Activated CD4-positive, alpha-beta T cell treated with anti-CD3 and anti-CD28 coated beads, Interleukin-2, amount 50 U/mL, for 48 hours (primary cell): ENCODE results near the gene DNM3.
"Not testable (repeated sequence)": the region's sequence is repeated elsewhere in the genome, so short reads cannot be mapped to it uniquely, and the experiment has no call there.

Experiments
- DNase-seq, 2 experiments: peaks; one replicate each; pipeline ENCODE4 v3.0.0-alpha.2; 2020

DNM3 gene

GRCh38 chr1:172051898-172052297 lies 210.6 kb downstream of the DNM3 start:
- DNase-seq, result no peak

GRCh38 chr1:172054172-172054571 lies 212.9 kb downstream of the DNM3 start:
- no peak for DNase-seq

- DNase-seq, result not testable (repeated sequence)
These were observed 214.6 kb downstream of the DNM3 start for GRCh38 chr1:172055816-172056419.

- DNase-seq, result no peak
These were observed 227.0 kb downstream of the DNM3 start for GRCh38 chr1:172068334-172068733.

GRCh38 chr1:172069051-172069450 lies 227.8 kb downstream of the DNM3 start:
- DNase-seq, result no peak

GRCh38 chr1:172069534-172069933 lies 228.2 kb downstream of the DNM3 start:
- no peak for DNase-seq

- DNase-seq, result no peak
These were observed 228.8 kb downstream of the DNM3 start for GRCh38 chr1:172070055-172070454.

GRCh38 chr1:172071746-172072145 lies 230.4 kb downstream of the DNM3 start:
- DNase-seq, result no peak

- not testable (repeated sequence) for DNase-seq
These were observed 238.6 kb downstream of the DNM3 start for GRCh38 chr1:172079859-172080258.

GRCh38 chr1:172083191-172083590 lies 241.9 kb downstream of the DNM3 start:
- DNase-seq, result no peak

- no peak for DNase-seq
These were observed 243.6 kb downstream of the DNM3 start for GRCh38 chr1:172084876-172085275.

GRCh38 chr1:172085317-172085716 lies 244.0 kb downstream of the DNM3 start:
- no peak for DNase-seq

GRCh38 chr1:172086137-172086536 lies 244.8 kb downstream of the DNM3 start:
- DNase-seq, result no peak

- no peak for DNase-seq
These were observed 247.0 kb downstream of the DNM3 start for GRCh38 chr1:172088256-172088655.

- DNase-seq, result peak; percentile 67 to 72
These were observed 248.6 kb downstream of the DNM3 start for GRCh38 chr1:172089768-172090510.

- DNase-seq, result no peak
These were observed 249.2 kb downstream of the DNM3 start for GRCh38 chr1:172090511-172090817.

- no peak for DNase-seq
These were observed 254.5 kb downstream of the DNM3 start for GRCh38 chr1:172095846-172096245.

- DNase-seq, result no peak
These were observed 263.9 kb downstream of the DNM3 start for GRCh38 chr1:172105230-172105629.

GRCh38 chr1:172107316-172107975 lies 266.1 kb downstream of the DNM3 start:
- DNase-seq, result no peak

GRCh38 chr1:172108161-172108893 lies 267.0 kb downstream of the DNM3 start:
- no peak for DNase-seq

GRCh38 chr1:172109359-172109758 lies 268.1 kb downstream of the DNM3 start:
- no peak for DNase-seq

GRCh38 chr1:172112576-172112975 lies 271.3 kb downstream of the DNM3 start:
- no peak for DNase-seq

GRCh38 chr1:172117800-172118199 lies 276.5 kb downstream of the DNM3 start:
- no peak for DNase-seq

GRCh38 chr1:172118618-172119017 lies 277.3 kb downstream of the DNM3 start:
- no peak for DNase-seq
